ENCODE measurements around the gene PTGFRN.
"Not testable (repeated sequence)": the region's sequence is repeated elsewhere in the genome, so short reads cannot be mapped to it uniquely, and the experiment has no call there.

Gene PTGFRN

GRCh38 chr1:116916533-116917445 is 7.1 kb downstream of the PTGFRN start:
- no peak for DNase-seq (ENCODE audit: low spot score)

GRCh38 chr1:116918714-116919357 is 9.1 kb downstream of the PTGFRN start:
- no peak for DNase-seq (ENCODE audit: low spot score)

GRCh38 chr1:116919802-116920201 is 10.1 kb downstream of the PTGFRN start:
- no peak for DNase-seq (ENCODE audit: low spot score)

GRCh38 chr1:116920211-116920610 is 10.5 kb downstream of the PTGFRN start:
- DNase-seq (ENCODE audit: low spot score): no peak

- no peak for DNase-seq (ENCODE audit: low spot score)
Measured at GRCh38 chr1:116921301-116921885, 11.7 kb downstream of the PTGFRN start.

GRCh38 chr1:116921937-116922336 is 12.2 kb downstream of the PTGFRN start:
- DNase-seq (ENCODE audit: low spot score): no peak

GRCh38 chr1:116923421-116923820 is 13.7 kb downstream of the PTGFRN start:
- no peak for DNase-seq (ENCODE audit: low spot score)

- DNase-seq (ENCODE audit: low spot score): no peak
Measured at GRCh38 chr1:116927049-116927798, 17.5 kb downstream of the PTGFRN start.

GRCh38 chr1:116929961-116930592 is 20.4 kb downstream of the PTGFRN start:
- DNase-seq (ENCODE audit: low spot score): no peak

- no peak for DNase-seq (ENCODE audit: low spot score)
Measured at GRCh38 chr1:116931016-116931918, 21.6 kb downstream of the PTGFRN start.

- no peak for DNase-seq (ENCODE audit: low spot score)
Measured at GRCh38 chr1:116933606-116934515, 24.1 kb downstream of the PTGFRN start.

- no peak for DNase-seq (ENCODE audit: low spot score)
Measured at GRCh38 chr1:116934586-116935207, 25.0 kb downstream of the PTGFRN start.

- DNase-seq (ENCODE audit: low spot score): no peak
Measured at GRCh38 chr1:116938216-116938615, 28.5 kb downstream of the PTGFRN start.

- not testable (repeated sequence) for DNase-seq (ENCODE audit: low spot score)
Measured at GRCh38 chr1:116939780-116940543, 30.2 kb downstream of the PTGFRN start.

GRCh38 chr1:116940814-116941599 is 31.3 kb downstream of the PTGFRN start:
- no peak for DNase-seq (ENCODE audit: low spot score)

GRCh38 chr1:116941670-116942069 is 32.0 kb downstream of the PTGFRN start:
- DNase-seq (ENCODE audit: low spot score): no peak

GRCh38 chr1:116942344-116942743 is 32.6 kb downstream of the PTGFRN start:
- DNase-seq (ENCODE audit: low spot score): no peak

- no peak for DNase-seq (ENCODE audit: low spot score)
Measured at GRCh38 chr1:116943438-116943837, 33.7 kb downstream of the PTGFRN start.
